Measurements from ENCODE around the gene HBD. TPM values are rescaled to one million over a fixed set of nuclear protein-coding genes. Genes with fewer than 3 reads are reported as not detected.

HBD gene
- total and polyA plus RNA-seq, 9 of the 15 experiments (the other 6 are each of a cell fraction or from before 2014, with no cell fraction given): 11.8 to 169 (median 36.0) TPM

DNA sequence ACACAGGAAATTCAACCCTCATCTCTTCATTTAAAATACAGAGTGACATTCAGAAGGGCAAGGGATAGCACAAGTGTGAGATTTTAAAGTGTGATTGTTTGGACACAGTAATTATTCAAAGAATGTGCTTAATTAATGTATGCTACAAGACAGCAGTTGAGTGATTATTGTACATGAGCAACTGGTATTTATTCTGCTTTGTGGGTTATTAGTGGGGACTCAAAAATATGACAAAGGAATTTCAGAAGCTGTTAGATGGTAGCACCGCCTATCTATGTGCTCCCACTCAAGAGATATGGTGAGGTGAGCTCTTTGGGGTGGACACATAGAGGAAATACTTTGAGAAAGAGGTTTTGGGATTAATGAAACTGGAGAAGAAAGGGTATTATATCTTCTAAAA, 5.8 kb upstream of the HBD start:
- TF ChIP-seq, protein P1, sequence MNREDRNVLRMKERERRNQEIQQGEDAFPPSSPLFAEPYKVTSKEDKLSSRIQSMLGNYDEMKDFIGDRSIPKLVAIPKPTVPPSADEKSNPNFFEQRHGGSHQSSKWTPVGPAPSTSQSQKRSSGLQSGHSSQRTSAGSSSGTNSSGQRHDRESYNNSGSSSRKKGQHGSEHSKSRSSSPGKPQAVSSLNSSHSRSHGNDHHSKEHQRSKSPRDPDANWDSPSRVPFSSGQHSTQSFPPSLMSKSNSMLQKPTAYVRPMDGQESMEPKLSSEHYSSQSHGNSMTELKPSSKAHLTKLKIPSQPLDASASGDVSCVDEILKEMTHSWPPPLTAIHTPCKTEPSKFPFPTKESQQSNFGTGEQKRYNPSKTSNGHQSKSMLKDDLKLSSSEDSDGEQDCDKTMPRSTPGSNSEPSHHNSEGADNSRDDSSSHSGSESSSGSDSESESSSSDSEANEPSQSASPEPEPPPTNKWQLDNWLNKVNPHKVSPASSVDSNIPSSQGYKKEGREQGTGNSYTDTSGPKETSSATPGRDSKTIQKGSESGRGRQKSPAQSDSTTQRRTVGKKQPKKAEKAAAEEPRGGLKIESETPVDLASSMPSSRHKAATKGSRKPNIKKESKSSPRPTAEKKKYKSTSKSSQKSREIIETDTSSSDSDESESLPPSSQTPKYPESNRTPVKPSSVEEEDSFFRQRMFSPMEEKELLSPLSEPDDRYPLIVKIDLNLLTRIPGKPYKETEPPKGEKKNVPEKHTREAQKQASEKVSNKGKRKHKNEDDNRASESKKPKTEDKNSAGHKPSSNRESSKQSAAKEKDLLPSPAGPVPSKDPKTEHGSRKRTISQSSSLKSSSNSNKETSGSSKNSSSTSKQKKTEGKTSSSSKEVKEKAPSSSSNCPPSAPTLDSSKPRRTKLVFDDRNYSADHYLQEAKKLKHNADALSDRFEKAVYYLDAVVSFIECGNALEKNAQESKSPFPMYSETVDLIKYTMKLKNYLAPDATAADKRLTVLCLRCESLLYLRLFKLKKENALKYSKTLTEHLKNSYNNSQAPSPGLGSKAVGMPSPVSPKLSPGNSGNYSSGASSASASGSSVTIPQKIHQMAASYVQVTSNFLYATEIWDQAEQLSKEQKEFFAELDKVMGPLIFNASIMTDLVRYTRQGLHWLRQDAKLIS (CRISPR knock-in tag; IDR thresholded peaks at IDR 0.05): 0 out of 2 replicates have a peak, but pooled peaks have one; percentile 19
- TF ChIP-seq SP1 (CRISPR knock-in tag; IDR thresholded peaks at IDR 0.05): peak; percentile 32; the same call in 1 of the 2 replicates
- 0 out of 2 replicates have a peak, but pooled peaks have one; percentile 6 for TF ChIP-seq POLR2A (conservative IDR thresholded peaks at IDR 0.05)
- TF ChIP-seq SAFB (IDR thresholded peaks at IDR 0.05; ENCODE audit: borderline replicate concordance, low read depth, low read length): no peak
- peak in 1 of 4 experiments; percentile 35 for DNase-seq (ENCODE audit: extremely low read depth in 1 of 4, low spot score in 3 of 4)
- Histone ChIP-seq H3K9ac (ENCODE audit: insufficient read depth in 1 of 2, low read depth in 2 of 2, low read length in 2 of 2) (peak overlapping the region in 1 of 2 experiments; percentile 70; a peak in 1 of 4 replicates), H2AFZ (ENCODE audit: low read depth, low read length) (no peak overlapping the region), H3K27ac (ENCODE audit: extremely low read depth, low read depth, low read length) (peak overlapping the region; percentile 17; the same call in 1 of the 3 replicates), H3K9me1 (ENCODE audit: control insufficient read depth, insufficient read depth, low read length) (no peaks in the 10 kb centered on the region), H4K20me1 (replicated peaks; ENCODE audit: control insufficient read depth, insufficient read depth, low read length) (0 out of 2 replicates have a peak, but pooled peaks cover under 1% of the 10 kb centered on the region), H3K36me3 (ENCODE audit: control insufficient read depth, insufficient read depth, low read length) (peaks cover 9% of the 10 kb centered on the region), H3K9me3 (replicated peaks; ENCODE audit: control insufficient read depth, insufficient read depth, low read depth, low read length) (no peaks in the 10 kb centered on the region), H3K4me2 (ENCODE audit: insufficient read depth, low read length) (peak overlapping the region; percentile 42), H3K4me1 (replicated peaks in 1 of 2; ENCODE audit: control insufficient read depth in 2 of 2, insufficient read depth in 2 of 2, low read length in 2 of 2) (peaks cover 12 to 44% of the 10 kb centered on the region in 2 experiments), H3K4me3 (no peak overlapping the region), H3K79me2 (ENCODE audit: control insufficient read depth, insufficient read depth, low read length) (peaks cover 54% of the 10 kb centered on the region), H3K27me3 (ENCODE audit: control insufficient read depth in 2 of 2, insufficient read depth in 2 of 2, low read length in 2 of 2) (no peaks in the 10 kb centered on the region)
- no TSS peak for BruUV-seq (replicated peaks)
- FAIRE-seq: no peak
- CTCF ChIA-PET (ENCODE audit: low intra/inter-chr PET ratio): interaction anchor here (0.6 kb wide), 1 partner anchor 32 kb away, joined by 4 read pairs; no protein-coding TSS in a partner anchor
- ATAC-seq: no peak
- in situ Hi-C loops (cut with MboI): loop anchor here (5.0 kb wide), 1 partner anchor 47 kb away; no protein-coding TSS in a partner anchor
- whole genome bisulfite sequencing (ENCODE audit: insufficient coverage, low coverage, missing lambda C conversion rate): 20% methylated on average over 1 of the region's 1 CpG
- POLR2A ChIA-PET: interaction anchor here (0.7 to 1.6 kb wide), 11 partner anchors 8 to 1344 kb away, joined by 3 to 7 read pairs (median 4); partner anchors contain the start of gene HBG1
- intact Hi-C loops (cut with micrococcal nuclease): no loop called here

Measured in K562 (cell line).